Pulmonary artery endothelial cell (primary cell): Measurements from ENCODE around the gene PTPRG. TPM values are rescaled to one million over a fixed set of nuclear protein-coding genes. Genes with fewer than 3 reads are reported as not detected.
A peak's percentile ranks its signal among the peaks of the same experiment; 100 is the strongest.

Source experiments
- DNase-seq: peaks from one replicate; pipeline ENCODE4 v3.0.0-alpha.2; 2011; ENCODE audit warnings: low read depth, low spot score
- total RNA-seq: library from RNA; depleted of rRNA; stranded (reverse); fragments of >200 nt; gene quantifications from 2 replicates; pipeline ENCODE4 v1.2.3, GENCODE V29; 2014

Gene PTPRG
- total RNA-seq, 1 donor from 2014 or later, result 41.0 TPM

DNA sequence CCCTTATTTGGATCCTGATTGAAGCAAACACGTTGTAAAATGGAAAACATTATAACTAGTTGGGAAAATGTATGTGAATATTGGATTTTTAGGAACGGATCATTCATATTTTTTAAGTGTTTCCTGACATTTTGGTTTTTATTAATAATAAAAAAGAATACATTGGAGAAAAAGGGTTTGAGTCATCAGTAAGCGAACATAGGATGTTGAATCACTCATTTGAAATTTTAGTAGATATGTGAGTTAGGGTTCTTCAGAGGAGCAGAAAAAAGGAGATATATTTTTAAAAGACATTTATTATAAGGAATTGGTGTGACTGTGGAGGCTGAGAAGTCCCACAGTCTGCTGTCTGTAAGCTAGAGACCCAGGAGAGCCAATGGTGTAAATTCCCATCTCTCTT, 258.5 kb downstream of the PTPRG start:
- DNase-seq, result no peak

DNA sequence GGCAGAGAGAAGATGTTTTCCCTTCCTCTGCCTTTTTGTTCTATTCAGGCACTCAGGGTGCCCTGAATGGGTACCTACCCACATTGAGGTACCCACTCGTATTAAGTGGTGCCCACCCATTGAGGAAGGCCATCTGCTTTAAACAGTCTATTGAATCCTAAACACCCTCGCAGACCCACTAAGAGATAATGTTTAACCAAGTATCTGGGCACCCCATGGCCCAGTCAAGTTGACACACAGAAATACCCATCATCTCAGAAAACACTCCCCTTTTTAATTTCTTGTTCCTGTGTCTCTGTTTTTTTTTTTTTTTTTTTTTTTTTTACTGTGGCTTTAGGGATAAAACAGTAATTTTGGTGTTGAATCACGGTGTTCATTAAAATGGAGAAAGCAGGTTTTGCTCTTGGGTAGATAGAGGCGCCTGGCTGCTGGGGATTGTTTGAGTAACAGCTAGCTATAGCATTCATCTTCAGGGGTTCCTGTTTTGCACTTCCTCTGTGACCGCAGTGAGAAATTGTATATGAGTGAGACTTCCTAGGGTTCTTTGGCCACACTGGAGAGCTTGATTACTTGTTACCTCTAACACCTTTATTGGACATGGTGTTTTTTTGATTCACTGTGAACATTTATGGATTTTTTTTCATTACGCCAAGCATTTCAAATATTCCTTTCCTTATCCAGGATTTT, 259.1 kb downstream of the PTPRG start:
- no peak for DNase-seq

DNA sequence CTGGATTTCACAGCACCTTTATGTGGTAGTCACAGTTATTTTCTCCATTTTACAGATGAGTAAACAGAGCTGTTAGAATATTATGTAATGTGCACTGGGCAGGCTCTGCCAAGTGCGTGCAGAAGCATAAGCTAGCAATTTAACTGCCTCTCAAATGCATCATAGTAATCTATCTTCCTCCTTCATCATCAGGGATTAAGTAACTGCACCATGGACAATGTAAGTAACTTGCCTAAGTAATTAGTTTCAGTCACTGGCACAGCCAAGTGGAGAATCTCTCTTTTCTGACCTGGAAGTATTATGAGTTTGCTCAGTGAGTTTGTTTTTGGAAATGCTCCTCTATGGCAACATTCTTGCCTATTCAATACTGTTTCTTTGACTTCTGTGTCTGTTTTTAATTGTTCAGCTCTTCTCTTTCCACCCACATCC, 260.5 kb downstream of the PTPRG start:
- DNase-seq, result no peak

DNA sequence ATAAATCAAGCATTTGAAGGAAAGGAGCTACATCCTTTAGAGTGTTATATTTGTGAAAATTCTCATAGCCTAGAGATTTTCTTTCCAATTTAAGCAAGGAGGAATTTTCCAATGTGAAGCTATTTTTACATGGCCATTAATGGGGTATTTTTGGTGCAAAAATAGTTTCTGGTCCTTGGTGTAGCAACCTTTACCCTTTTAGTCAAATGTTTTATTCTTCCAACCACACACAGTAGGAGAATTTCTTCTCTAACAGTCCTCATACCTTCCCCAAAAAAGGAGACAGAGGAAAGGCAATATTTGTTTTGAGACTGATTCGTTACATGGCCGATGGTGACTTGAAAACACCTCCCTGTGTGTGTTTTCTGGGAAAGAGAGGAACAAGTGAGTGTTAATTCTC, 261.2 kb downstream of the PTPRG start:
- no peak for DNase-seq

DNA sequence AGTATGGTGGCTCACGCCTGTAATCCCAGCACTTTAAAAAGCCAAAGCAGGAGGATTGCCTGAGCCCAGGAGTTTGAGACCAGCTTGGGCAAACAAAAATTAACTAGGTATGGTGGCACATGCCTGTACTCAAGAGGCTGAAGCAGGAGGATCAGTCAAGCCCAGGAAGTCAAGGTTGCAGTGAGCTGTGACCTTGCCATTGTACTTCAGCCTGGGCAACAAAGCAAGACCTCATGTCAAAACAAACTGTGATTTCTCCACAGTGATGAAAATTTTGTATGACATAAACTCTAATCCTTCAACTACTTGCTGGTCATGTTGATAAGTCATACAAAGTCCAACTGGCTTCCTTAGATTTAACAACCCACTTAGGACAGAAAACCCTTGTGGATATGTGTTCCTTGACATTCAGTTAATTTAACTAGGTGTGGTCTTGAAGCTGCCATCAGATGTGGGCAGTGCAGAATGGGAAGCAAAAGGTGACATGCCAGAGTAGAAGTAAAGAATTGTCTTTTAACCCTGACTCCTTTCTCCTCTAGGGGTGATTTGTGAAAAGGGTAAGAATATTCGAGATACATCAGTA, 263.3 kb downstream of the PTPRG start:
- no peak for DNase-seq

DNA sequence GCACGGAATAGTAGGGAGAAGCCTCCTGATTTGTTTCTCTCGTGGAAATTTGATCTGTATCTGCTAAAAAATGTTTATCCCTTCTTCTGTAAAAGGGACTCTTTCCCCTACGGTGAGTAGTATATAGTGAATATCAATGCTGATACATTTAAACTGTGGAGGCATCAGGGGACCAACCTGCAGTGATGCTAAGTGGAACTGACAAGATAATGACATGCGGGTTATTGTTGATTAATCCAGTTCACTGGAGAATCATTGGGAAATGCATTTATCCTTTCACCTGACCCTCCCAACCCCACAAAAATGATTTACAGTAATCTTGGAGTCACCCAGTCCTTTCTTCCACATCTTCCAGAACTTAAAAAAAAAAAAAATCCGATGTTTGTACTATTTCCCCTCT, 264.8 kb downstream of the PTPRG start:
- DNase-seq, result no peak

DNA sequence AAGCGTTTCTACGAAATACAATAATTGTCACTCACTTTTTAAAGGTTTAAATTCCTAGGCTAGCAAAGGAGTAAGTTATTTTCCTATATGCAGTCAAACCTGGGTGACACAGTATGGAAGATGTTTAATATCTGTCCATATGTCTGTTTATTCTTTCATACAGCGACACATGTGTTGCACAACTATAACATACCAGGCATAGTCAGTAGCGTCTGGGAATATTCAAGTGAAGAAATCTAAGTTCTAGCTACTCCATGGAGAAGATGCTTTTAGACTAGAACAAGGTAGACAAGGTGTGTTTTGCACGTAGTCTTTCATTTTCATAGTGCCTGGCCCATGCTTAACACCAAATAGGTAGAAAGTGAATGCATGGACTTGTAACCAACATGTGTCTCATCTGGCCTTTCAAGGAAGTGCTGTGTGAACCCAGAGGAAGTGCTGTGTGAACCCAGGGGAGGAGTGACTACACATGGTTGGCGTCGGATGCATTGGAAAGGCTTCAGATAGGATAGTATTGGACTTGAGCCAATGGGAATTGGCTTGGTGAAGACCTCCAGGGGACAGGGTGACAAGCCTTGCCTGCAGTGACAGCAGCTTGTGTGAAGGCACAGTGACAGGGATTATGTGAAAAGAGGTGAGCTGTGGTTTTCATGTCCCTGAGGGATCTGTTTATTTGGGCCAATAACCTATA, 267.0 kb downstream of the PTPRG start:
- DNase-seq, result no peak

DNA sequence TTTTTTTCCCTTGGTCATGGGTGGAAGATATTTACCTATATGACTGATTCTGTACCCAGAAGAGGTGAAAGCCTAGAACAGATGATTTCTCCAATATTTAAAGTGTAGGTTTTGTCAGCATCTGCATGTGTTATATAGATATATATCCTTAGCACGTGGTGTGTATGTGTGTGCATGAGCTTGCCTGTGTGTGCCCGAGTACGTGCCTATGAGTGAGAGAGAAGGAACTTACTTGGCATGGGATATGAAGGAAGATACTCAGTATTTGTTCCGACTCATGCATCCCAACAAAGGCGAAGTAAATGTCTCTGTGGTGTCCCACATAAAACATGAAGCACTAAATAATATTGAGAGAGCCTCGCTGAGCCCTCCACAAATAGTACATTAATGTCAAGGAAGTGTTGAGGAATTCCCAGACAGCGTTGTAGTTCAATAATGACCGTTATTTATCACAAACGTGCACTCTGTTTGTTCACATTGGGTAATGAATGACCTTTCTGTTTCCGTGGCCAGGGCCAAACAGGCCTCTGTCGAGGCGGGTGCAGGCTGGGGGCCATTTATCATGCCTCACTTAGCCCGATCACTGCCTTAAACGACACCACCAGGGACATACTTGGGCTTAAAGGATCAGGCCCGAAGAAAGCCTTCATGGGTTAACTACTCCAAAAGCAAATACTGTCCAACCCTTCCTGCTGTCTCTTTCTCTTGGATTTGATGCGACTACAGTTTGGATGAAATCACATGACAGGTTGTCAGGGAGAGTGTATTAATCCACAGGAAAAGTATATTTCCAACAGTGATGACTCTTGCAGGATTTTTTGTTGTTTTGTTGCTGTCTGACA, 267.7 kb downstream of the PTPRG start:
- no peak for DNase-seq

DNA sequence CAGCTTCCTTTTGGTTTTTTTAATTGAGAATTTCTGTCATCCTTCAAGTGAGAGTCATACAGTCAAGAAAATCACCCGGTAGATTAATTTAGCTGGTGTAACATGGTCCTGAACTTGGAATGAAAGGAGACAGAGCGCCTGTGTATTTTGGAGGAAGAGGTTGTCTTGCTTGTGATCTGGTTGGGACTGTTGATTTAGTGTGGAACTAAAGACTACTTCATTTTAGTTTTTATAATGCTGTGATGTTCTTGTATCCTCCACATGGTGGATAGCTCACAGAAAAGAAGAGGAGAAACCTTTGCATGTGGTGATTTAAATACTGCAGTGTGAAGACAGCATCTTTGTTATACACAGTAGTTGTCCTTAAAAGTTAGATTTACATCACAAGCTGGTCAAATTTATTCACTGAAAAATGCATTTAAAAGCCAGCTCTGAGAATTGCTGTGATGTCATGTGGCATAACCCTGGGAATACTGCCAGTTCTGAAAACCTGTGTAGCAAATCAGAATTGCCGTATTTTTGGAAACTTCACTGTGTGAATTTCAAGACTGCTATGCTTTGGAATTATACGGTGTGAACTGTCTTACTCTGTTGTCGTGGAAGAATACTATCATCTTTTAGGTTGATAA, 268.5 kb downstream of the PTPRG start:
- DNase-seq, result no peak

DNA sequence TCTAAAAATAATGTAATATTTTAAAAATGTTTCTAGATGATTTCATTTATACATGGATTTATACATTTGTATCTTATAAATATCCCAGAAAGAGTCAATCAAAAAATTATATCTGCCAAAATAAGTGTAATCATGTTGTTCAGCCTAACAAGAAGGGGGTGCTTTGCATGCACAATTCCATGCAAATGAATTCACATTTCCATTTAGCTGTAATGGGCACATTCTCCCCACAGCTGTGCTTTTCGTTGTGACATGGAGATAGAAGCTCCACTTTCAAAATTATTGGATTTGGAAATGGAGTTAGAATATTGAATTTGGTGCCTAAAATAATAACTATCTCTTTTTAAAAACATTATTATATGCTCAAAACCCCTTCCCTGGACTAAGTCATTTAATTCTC, 270.6 kb downstream of the PTPRG start:
- DNase-seq, result no peak

DNA sequence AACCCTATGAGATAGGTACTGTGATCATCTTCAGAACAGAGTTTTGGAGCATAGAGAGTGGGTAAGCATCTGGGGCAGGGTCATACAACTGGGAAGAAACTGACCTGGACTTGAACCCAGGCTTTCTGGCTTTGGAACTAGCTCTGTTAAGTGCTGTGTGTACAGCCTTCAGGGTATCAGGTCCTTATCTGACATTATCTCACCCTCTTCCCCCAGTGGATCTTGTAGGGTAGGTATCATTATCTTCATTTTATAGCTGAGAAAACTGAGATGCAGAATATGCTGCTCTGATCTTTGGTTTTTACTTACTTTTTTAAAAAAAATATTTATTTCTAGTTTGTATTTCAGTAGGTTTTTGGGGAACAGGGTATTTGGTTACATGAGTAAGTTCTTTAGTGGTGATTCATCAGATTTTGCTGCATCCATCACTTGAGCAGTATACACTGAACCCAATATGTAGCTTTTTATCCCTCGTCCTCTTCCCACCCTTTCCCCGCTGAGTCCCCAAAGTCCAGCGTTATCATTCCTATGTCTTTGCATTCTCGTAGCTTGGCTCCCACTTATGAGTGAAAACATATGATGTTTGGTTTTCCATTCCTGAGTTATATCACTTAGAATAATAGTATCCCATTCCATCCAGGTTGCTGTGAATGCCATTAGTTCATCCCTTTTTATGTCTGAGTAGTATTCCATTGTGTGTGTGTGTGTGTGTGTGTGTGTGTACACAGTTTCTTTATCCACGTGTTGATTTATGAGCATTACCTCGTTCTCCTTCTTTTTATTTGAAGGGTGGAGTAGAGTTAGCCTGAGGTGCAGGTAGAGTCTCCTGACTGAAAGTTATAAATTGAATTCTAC, 271.2 kb downstream of the PTPRG start:
- no peak for DNase-seq

DNA sequence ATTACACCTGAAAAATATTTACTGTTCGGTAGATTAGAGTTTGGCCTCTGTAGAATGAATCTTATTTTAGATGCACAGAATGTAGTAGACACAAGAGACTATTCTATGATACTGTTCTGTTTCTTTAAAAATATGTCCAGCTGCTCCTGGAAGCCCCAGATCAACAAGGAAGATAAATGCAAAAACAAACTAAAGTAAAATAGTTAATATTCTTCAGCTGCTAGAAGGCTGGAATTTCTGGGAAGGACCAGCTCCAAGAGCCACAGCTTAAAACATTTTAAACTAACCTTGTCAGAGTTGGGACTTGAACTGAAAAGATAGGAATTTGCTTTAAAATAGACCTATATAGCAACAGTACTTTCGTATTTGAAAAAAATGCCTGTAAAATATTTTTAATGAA, 277.9 kb downstream of the PTPRG start:
- DNase-seq, result no peak

DNA sequence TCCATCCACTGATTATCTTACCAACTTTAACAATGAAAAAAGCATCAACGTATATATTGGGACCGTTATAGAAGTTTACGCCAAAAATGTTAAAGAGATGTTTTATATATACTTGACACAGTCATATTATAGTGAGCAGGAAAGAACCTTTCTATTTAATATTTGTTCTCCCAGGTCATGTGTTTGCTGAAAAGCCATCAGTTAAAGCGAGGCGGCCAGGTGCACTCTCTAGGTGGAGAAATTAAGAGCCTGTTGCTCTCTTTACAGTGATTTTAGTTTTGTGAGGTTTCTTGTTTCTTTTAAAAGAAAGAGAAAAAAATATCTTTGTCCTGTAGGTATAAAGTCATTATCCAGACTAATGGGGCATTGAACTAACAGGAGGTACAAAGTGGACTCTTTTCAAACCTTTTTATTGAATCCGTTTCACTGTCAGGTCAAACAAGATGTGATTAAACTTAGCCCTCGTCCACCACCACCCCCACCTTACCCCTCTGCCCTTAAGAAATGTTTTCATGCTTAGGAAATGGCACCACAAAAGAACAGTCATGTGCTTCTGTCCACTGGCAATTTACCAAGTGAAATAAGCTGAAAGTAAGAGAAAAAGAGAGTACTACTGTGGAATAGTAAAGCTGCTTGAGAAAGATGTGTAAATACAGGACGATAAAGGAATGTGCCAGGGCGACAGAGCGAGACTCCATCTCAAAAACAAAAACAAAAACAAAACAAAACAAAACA, 279.9 kb downstream of the PTPRG start:
- DNase-seq, result peak; percentile 51

DNA sequence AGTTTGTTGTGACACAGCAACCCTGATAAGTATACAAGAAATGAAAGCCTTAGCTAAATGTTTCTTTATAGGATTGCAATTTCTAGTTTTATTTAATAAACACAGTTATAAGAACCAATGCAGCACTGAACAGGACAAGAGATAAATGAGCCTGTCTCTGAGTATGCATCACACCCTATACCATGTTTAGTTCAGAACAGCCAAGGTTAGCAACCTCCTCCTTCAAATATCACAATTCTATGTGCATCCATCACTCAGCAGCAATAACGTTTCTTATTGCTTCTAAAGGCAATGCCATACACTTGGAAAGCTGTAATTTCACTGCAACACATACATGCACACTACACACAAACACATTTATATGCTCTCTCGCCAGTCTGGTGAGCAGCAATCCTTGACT, 280.6 kb downstream of the PTPRG start:
- no peak for DNase-seq

DNA sequence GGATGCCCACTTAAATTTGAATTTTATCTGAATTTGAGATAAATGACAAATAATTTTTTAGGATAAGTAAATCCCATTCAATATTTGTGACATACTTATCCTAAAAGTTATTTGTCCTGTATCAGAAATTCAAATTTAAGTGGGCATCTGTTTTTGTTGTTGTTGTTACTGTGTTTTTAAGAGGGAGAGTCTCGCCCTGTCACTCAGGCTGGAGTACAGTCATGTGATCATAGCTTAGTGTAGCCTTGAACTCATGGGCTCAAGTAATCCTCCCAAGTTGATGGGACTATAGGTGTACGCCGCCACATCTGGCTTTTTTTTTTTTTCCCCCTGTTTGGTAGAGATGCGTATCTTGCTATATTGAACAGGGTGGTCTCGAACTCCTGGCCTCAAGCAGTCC, 283.0 kb downstream of the PTPRG start:
- no peak for DNase-seq

DNA sequence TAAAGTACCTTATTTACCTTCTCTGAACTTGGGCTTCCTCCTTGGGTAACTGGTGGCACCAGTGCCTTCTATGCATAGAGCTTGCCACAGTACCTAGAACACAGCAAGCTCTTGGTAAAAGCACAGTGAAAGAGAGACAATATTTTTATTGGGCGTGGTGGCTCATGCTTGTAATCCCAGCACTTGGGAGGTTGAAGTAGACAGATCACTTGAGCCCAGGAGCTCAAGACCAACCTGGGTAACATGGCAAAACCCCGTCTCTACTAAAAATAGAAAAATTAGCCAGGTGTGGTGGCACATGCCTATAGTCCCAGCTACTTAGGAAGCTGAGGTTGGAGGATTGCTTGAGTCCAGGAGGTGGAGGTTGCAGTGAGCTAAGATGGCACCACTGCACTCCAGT, 285.1 kb downstream of the PTPRG start:
- DNase-seq, result no peak

DNA sequence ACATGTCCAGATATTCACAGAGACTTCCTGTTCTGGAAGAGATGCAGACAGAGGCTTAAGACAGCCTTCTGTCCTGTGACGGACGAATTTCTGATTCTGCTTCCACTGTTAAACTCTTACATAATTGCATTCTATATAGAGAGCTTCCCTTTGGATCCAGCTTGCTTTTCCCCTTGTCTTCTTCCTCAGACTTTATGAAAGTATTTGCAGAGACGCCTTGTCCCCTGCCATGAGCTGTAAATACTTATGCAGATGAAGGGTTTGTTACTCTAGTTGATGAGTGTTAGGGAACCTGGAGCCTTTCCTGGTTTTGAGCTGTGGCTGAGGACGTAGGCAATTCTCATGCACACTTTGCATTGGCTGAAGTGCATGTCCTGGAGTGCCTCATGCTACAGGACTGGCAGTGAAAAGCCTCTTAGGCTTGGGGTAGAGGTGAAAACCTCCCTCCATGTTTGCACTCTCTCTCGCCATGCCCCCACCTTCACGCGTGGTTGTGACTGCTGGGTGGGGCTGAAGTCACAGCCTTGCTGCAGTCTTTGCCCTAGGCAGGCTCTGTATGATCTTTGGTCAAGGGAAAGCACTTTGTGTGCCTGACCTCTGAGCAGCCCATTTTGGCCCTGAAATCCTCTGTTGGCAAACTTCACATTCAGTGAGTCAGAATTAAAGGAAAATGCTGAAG, 286.6 kb downstream of the PTPRG start:
- DNase-seq, result no peak

DNA sequence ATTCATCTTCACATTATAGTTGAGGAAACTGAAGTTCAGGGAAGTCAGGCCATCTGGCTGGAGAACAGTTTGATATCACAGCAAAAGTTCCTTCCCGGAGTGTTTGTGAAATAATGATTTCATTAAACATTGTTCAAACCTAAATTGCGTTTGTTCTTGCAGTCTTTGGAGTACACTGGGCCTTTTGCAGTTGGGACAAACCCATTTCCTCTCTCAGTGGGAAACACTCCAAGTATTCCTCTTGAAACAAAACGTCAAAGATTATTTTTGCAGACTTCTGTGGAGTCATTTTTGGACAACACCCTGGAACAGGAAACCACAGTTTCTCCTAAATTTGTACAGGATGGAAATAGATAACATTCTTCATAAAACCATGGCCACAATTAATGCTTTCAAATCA, 287.5 kb downstream of the PTPRG start:
- peak; percentile 49 for DNase-seq

DNA sequence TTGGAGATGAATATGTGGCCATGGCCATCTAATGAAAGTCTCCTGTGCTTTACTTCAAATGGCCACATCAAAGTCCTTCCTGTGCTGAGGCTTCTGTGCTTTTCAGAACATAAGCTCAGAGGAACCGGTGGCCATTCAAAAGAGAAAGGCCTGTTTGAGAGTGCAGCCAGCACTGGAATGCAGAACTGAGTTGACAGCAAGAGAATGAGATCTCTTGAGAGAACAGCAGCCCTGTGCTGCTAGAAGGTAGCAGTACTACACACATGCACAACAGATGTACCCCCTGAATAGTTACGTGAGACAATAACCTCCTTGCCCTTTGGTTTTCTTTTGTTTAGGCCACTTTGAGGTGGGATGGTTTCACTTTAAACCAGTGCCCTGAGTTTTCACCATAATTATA, 292.5 kb downstream of the PTPRG start:
- no peak for DNase-seq
